HepG2 (cell line): ENCODE data around the gene ALB. TPM values are rescaled to one million over a fixed set of nuclear protein-coding genes. Genes with fewer than 3 reads are reported as not detected.

Source experiments
- CHD2 ChIP-seq: IDR thresholded peaks from 2 replicates; pipeline ENCODE4 v1.6.1; 2011; ENCODE audit warnings: low read depth, low read length, improper control_type of control experiment
- FOXA3 ChIP-seq: IDR thresholded peaks from 2 replicates; pipeline ENCODE4 v1.6.1; 2016; ENCODE audit warnings: missing genetic modification reagents, missing compliant biosample characterization
- FOXP1 ChIP-seq, 2 experiments: fragments of 450-650 bp in 1 of 2; IDR thresholded peaks; 2 replicates each; pipeline ENCODE4 v1.6.1; 2017 to 2018; ENCODE audit warnings: antibody characterized with exemption in 1 of 2
- GABPB1 ChIP-seq: IDR thresholded peaks from 2 replicates; pipeline ENCODE4 v1.6.1; 2016; ENCODE audit warnings: mild to moderate bottlenecking, missing genetic modification reagents, moderate library complexity, missing compliant biosample characterization
- KAT7 ChIP-seq: IDR thresholded peaks from 2 replicates; pipeline ENCODE4 v1.6.1; 2018; ENCODE audit warnings: borderline replicate concordance, missing compliant biosample characterization
- KLF16 ChIP-seq, 2 experiments: sonication (generic) in 1 of 2; formaldehyde crosslinking in 1 of 2; IDR thresholded peaks; 2 replicates each; pipeline versions ENCODE4 v1.6.1 to v1.8.0; 2016 to 2023; ENCODE audit warnings: missing genetic modification reagents in 2 of 2, missing compliant biosample characterization in 1 of 2
- MIER2 ChIP-seq: IDR thresholded peaks from 2 replicates; pipeline ENCODE4 v1.6.1; 2016; ENCODE audit warnings: missing biosample characterization, missing genetic modification reagents
- NCOA1 ChIP-seq: sonication (generic); formaldehyde crosslinking; IDR thresholded peaks from 2 replicates; pipeline ENCODE4 v1.9.0; 2021; ENCODE audit warnings: missing genetic modification reagents
- NFKBIZ ChIP-seq: IDR thresholded peaks from 2 replicates; pipeline ENCODE4 v1.6.1; 2018; ENCODE audit warnings: missing genetic modification reagents, missing compliant biosample characterization
- NR3C1 ChIP-seq: sonication (generic); formaldehyde crosslinking; IDR thresholded peaks from 2 replicates; pipeline ENCODE4 v1.4.0; 2020; ENCODE audit warnings: missing genetic modification reagents
- TP53 ChIP-seq: sonication (generic); formaldehyde crosslinking; conservative IDR thresholded peaks from 2 replicates; pipeline ENCODE4 v1.4.0; 2020; ENCODE audit warnings: missing genetic modification reagents
- ZHX1 ChIP-seq: sonication (generic); formaldehyde crosslinking; IDR thresholded peaks from 2 replicates; pipeline ENCODE4 v1.8.1; 2022; ENCODE audit warnings: low read depth, mild to moderate bottlenecking, missing genetic modification reagents
- ZNF317 ChIP-seq: sonication (generic); formaldehyde crosslinking; IDR thresholded peaks from 2 replicates; pipeline ENCODE4 v1.5.0; 2020; ENCODE audit warnings: mild to moderate bottlenecking, missing genetic modification reagents
- ZNF672 ChIP-seq: sonication (generic); formaldehyde crosslinking; IDR thresholded peaks from 2 replicates; pipeline ENCODE4 v1.8.1; 2022; ENCODE audit warnings: missing genetic modification reagents
- ZNF737 ChIP-seq: sonication (generic); formaldehyde crosslinking; IDR thresholded peaks from 2 replicates; pipeline ENCODE4 v1.5.0; 2020; ENCODE audit warnings: missing genetic modification reagents, mild to moderate bottlenecking, borderline replicate concordance
- ZZZ3 ChIP-seq: sonication (generic); formaldehyde crosslinking; IDR thresholded peaks from 2 replicates; pipeline ENCODE4 v1.4.0; 2020; ENCODE audit warnings: missing genetic modification reagents, mild to moderate bottlenecking, borderline replicate concordance
- polyA plus RNA-seq, 8 experiments: library from polyadenylated mRNA; depleted of rRNA in 3 of 8; stranded (reverse) in 7 of 8; unstranded in 1 of 8; fragments of >200 nt; fragmentation: Illumina TruSeq in 4 of 8; extraction: Trizol in 4 of 8; gene quantifications; 2 replicates each; pipeline versions ENCODE4 v1.2.1 to v1.2.3, GENCODE V29; 2011 to 2016; ENCODE audit warnings: low read depth in 4 of 8, missing spikeins in 1 of 8, mixed read lengths in 1 of 8; ENCODE audit not compliant: insufficient read depth in 1 of 8
- total RNA-seq, 5 experiments: library from RNA; depleted of rRNA; stranded (reverse); fragments of >200 nt; fragmentation: Illumina TruSeq; extraction: Trizol; gene quantifications; 2 replicates each; pipeline ENCODE4 v1.2.3, GENCODE V29; 2016; ENCODE audit warnings: low read depth in 1 of 5
- TF ChIP-seq, protein P1 (sequence below): sonication (generic); formaldehyde crosslinking; IDR thresholded peaks from 2 replicates; pipeline ENCODE4 v1.4.0; 2020; ENCODE audit warnings: missing genetic modification reagents
- TF ChIP-seq, protein P2 (sequence below): sonication (generic); formaldehyde crosslinking; IDR thresholded peaks from 2 replicates; pipeline ENCODE4 v1.4.0; 2020; ENCODE audit warnings: missing genetic modification reagents
- TF ChIP-seq, protein P3 (sequence below): IDR thresholded peaks from 2 replicates; pipeline ENCODE4 v1.6.1; 2016

Gene ALB
- total and polyA plus RNA-seq, 2 of the 13 experiments (the other 11 are each of a cell fraction or from before 2014, with no cell fraction given), result 22,259 to 22,625 TPM

GRCh38 chr4:73458184-73459047, 54.3 kb downstream of the ALB start (continued):
- TF ChIP-seq, protein P1, sequence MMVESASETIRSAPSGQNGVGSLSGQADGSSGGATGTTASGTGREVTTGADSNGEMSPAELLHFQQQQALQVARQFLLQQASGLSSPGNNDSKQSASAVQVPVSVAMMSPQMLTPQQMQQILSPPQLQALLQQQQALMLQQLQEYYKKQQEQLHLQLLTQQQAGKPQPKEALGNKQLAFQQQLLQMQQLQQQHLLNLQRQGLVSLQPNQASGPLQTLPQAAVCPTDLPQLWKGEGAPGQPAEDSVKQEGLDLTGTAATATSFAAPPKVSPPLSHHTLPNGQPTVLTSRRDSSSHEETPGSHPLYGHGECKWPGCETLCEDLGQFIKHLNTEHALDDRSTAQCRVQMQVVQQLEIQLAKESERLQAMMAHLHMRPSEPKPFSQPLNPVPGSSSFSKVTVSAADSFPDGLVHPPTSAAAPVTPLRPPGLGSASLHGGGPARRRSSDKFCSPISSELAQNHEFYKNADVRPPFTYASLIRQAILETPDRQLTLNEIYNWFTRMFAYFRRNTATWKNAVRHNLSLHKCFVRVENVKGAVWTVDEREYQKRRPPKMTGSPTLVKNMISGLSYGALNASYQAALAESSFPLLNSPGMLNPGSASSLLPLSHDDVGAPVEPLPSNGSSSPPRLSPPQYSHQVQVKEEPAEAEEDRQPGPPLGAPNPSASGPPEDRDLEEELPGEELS, result no peak
- TF ChIP-seq NFKBIZ (no peak), GABPB1 (no peak), ZHX1 (CRISPR knock-in tag) (peak; percentile 11; the same call in 1 of the 2 replicates), FOXA3 (CRISPR knock-in tag) (peak; percentile 5), CHD2 (no peak), ZZZ3 (CRISPR knock-in tag) (no peak), KLF16 (CRISPR knock-in tag; IDR thresholded peaks at IDR 0.05) (no peak), KAT7 (CRISPR knock-in tag) (no peak), ZNF317 (no peak), FOXP1 (IDR thresholded peaks at IDR 0.05) (no peak), FOXP1 (CRISPR knock-in tag; IDR thresholded peaks at IDR 0.05) (0 out of 2 replicates have a peak, but pooled peaks have one; percentile 4), TP53 (CRISPR knock-in tag) (no peak), ZNF737 (CRISPR knock-in tag) (no peak), ZNF672 (CRISPR knock-in tag) (no peak), NCOA1 (CRISPR knock-in tag) (no peak), NR3C1 (CRISPR knock-in tag) (no peak), MIER2 (CRISPR knock-in tag) (no peak)
- TF ChIP-seq, protein P2, sequence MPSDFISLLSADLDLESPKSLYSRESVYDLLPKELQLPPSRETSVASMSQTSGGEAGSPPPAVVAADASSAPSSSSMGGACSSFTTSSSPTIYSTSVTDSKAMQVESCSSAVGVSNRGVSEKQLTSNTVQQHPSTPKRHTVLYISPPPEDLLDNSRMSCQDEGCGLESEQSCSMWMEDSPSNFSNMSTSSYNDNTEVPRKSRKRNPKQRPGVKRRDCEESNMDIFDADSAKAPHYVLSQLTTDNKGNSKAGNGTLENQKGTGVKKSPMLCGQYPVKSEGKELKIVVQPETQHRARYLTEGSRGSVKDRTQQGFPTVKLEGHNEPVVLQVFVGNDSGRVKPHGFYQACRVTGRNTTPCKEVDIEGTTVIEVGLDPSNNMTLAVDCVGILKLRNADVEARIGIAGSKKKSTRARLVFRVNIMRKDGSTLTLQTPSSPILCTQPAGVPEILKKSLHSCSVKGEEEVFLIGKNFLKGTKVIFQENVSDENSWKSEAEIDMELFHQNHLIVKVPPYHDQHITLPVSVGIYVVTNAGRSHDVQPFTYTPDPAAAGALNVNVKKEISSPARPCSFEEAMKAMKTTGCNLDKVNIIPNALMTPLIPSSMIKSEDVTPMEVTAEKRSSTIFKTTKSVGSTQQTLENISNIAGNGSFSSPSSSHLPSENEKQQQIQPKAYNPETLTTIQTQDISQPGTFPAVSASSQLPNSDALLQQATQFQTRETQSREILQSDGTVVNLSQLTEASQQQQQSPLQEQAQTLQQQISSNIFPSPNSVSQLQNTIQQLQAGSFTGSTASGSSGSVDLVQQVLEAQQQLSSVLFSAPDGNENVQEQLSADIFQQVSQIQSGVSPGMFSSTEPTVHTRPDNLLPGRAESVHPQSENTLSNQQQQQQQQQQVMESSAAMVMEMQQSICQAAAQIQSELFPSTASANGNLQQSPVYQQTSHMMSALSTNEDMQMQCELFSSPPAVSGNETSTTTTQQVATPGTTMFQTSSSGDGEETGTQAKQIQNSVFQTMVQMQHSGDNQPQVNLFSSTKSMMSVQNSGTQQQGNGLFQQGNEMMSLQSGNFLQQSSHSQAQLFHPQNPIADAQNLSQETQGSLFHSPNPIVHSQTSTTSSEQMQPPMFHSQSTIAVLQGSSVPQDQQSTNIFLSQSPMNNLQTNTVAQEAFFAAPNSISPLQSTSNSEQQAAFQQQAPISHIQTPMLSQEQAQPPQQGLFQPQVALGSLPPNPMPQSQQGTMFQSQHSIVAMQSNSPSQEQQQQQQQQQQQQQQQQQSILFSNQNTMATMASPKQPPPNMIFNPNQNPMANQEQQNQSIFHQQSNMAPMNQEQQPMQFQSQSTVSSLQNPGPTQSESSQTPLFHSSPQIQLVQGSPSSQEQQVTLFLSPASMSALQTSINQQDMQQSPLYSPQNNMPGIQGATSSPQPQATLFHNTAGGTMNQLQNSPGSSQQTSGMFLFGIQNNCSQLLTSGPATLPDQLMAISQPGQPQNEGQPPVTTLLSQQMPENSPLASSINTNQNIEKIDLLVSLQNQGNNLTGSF (CRISPR knock-in tag), result no peak
- TF ChIP-seq, protein P3, sequence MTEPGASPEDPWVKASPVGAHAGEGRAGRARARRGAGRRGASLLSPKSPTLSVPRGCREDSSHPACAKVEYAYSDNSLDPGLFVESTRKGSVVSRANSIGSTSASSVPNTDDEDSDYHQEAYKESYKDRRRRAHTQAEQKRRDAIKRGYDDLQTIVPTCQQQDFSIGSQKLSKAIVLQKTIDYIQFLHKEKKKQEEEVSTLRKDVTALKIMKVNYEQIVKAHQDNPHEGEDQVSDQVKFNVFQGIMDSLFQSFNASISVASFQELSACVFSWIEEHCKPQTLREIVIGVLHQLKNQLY (CRISPR knock-in tag), result no peak
